PC-9 (cell line): Measurements from ENCODE around the gene TMEM253. TPM values are rescaled to one million over a fixed set of nuclear protein-coding genes. Genes with fewer than 3 reads are reported as not detected.
A peak's percentile ranks its signal among the peaks of the same experiment; 100 is the strongest.

Experiments
- BruUV-seq: library from RNA; stranded (reverse); fragments of 400-500 nt; replicated peaks from 2 replicates; lab custom pipeline; 2021; lab: Mats Ljungman, UMichigan
- CTCF ChIA-PET: fragments of 300-600 bp; sonication (Branson Sonifier 250); formaldehyde crosslinking; loops from one replicate; lab custom pipeline; 2022; ENCODE audit warnings: antibody characterized with exemption; lab: Charles Lee
- POLR2A ChIA-PET: fragments of 300-600 bp; sonication (Branson Sonifier 250); formaldehyde crosslinking; loops from one replicate; lab custom pipeline; 2022; ENCODE audit warnings: antibody characterized with exemption; ENCODE audit not compliant: unreplicated experiment; lab: Charles Lee
- DNase-seq, 2 experiments: peaks; one replicate each; pipeline versions ENCODE4 v3.0.0 to v3.0.0-alpha.2; 2015 to 2022; ENCODE audit warnings: mixed read lengths in 1 of 2
- H2AFZ ChIP-seq: fragments of 200-600 bp; sonication (generic); 2 replicates; pipeline ENCODE4 v1.8.1; 2017; ENCODE audit warnings: antibody characterized with exemption
- H3F3A ChIP-seq: fragments of 200-600 bp; sonication (generic); 2 replicates; pipeline ENCODE4 v1.8.1; 2017; ENCODE audit warnings: antibody characterized with exemption, mild to moderate bottlenecking, low read depth; ENCODE audit not compliant: insufficient read depth
- H3K27ac ChIP-seq: fragments of 200-600 bp; sonication (generic); 2 replicates; pipeline ENCODE4 v1.6.1; 2016; ENCODE audit warnings: mixed run types
- H3K27me3 ChIP-seq: fragments of 200-600 bp; sonication (generic); 2 replicates; pipeline ENCODE4 v1.6.1; 2016; ENCODE audit warnings: low read depth, mixed run types; ENCODE audit not compliant: insufficient read depth
- H3K36me3 ChIP-seq: fragments of 200-600 bp; sonication (generic); 2 replicates; pipeline ENCODE4 v1.6.1; 2016; ENCODE audit warnings: low read depth, mixed run types
- H3K4me1 ChIP-seq: fragments of 200-600 bp; sonication (generic); replicated peaks from 2 replicates; pipeline ENCODE4 v1.6.1; 2016; ENCODE audit warnings: mixed run types; ENCODE audit not compliant: insufficient read depth
- H3K4me2 ChIP-seq: fragments of 200-600 bp; sonication (generic); 2 replicates; pipeline ENCODE4 v1.6.1; 2017; ENCODE audit warnings: mixed run types
- H3K4me3 ChIP-seq: fragments of 200-600 bp; sonication (generic); 2 replicates; pipeline ENCODE4 v1.6.1; 2016; ENCODE audit warnings: mixed run types
- H3K79me2 ChIP-seq: fragments of 200-600 bp; sonication (generic); 2 replicates; pipeline ENCODE4 v1.6.1; 2017; ENCODE audit warnings: low read depth, mixed run types
- H3K9me2 ChIP-seq: fragments of 200-600 bp; sonication (generic); 2 replicates; pipeline ENCODE4 v1.8.1; 2017; ENCODE audit warnings: mild to moderate bottlenecking; ENCODE audit not compliant: insufficient read depth
- H3K9me3 ChIP-seq: fragments of 200-600 bp; sonication (generic); 2 replicates; pipeline ENCODE4 v1.8.1; 2016; ENCODE audit warnings: low read depth; ENCODE audit not compliant: insufficient read depth
- H4K20me1 ChIP-seq: fragments of 200-600 bp; sonication (generic); 2 replicates; pipeline ENCODE4 v1.8.1; 2017; ENCODE audit not compliant: insufficient read depth
- CTCF ChIP-seq: fragments of 200-600 bp; sonication (generic); conservative IDR thresholded peaks from 2 replicates; pipeline ENCODE4 v1.6.1; 2017; ENCODE audit warnings: mixed run types, antibody characterized with exemption, mild to moderate bottlenecking, moderate library complexity
- EZH2 ChIP-seq: fragments of 200-600 bp; sonication (generic); IDR thresholded peaks from 2 replicates; pipeline ENCODE4 v1.8.0; 2017; ENCODE audit warnings: antibody characterized with exemption, low read depth
- intact Hi-C: fragments of 100-400 bp; cut with micrococcal nuclease; formaldehyde crosslinking; loops from one replicate; pipeline ENCODE4 v1.10.0; 2022; ENCODE audit not compliant: unreplicated experiment
- total RNA-seq: library from RNA; stranded (reverse); gene quantifications from 2 replicates; pipeline ENCODE4 v1.2.3, GENCODE V29; 2021

TMEM253 gene
- total RNA-seq, 1 experiment from 2014 or later = 1.4 TPM

GRCh38 chr14:21089877-21090193, 11.0 kb upstream of the TMEM253 start:
- DNase-seq = no peak
- Histone ChIP-seq H3K27me3 (no peaks in the 10 kb centered on the region), H3F3A (no peaks in the 10 kb centered on the region), H4K20me1 (no peaks in the 10 kb centered on the region), H3K27ac (no peak overlapping the region), H3K4me1 (no peaks in the 10 kb centered on the region), H3K4me2 (no peak overlapping the region), H3K9me3 (no peaks in the 10 kb centered on the region), H3K36me3 (no peaks in the 10 kb centered on the region), H3K9me2 (no peaks in the 10 kb centered on the region), H3K79me2 (no peaks in the 10 kb centered on the region), H2AFZ (no peak overlapping the region), H3K4me3 (no peak overlapping the region)
- ChIA-PET CTCF (no interaction called here), POLR2A (no interaction called here)
- TF ChIP-seq CTCF = no peak
- TF ChIP-seq EZH2 = no peak
- intact Hi-C loops = no loop called here
- no TSS peak for BruUV-seq

- no TSS peak for BruUV-seq
- no peaks in the 10 kb centered on the region for H3K4me1 ChIP-seq
- ChIA-PET POLR2A (no interaction called here), CTCF (interaction anchor here (0.6 kb wide), 1 partner anchor 12 kb away, joined by 4 read pairs; no protein-coding TSS in a partner anchor)
- no peak overlapping the region for H3K4me3 ChIP-seq
- no peaks in the 10 kb centered on the region for H3K9me2 ChIP-seq
- no peaks in the 10 kb centered on the region for H3K79me2 ChIP-seq
- no peaks in the 10 kb centered on the region for H4K20me1 ChIP-seq
- no peaks in the 10 kb centered on the region for H3K27me3 ChIP-seq
- H3K27ac ChIP-seq = no peak overlapping the region
- no peaks in the 10 kb centered on the region for H3K36me3 ChIP-seq
- H3K9me3 ChIP-seq = no peaks in the 10 kb centered on the region
- intact Hi-C loops = no loop called here
- no peak overlapping the region for H2AFZ ChIP-seq
- DNase-seq = no peak
- TF ChIP-seq EZH2 = no peak
- TF ChIP-seq CTCF = peak; percentile 58
- H3F3A ChIP-seq = no peaks in the 10 kb centered on the region
- H3K4me2 ChIP-seq = no peak overlapping the region
These were observed 10.5 kb upstream of the TMEM253 start for GRCh38 chr14:21090194-21090939.

- Histone ChIP-seq H3K79me2 (no peaks in the 10 kb centered on the region), H3K4me2 (no peak overlapping the region), H3K36me3 (no peaks in the 10 kb centered on the region), H3K27me3 (no peaks in the 10 kb centered on the region), H3K27ac (no peak overlapping the region), H3F3A (no peaks in the 10 kb centered on the region), H4K20me1 (no peaks in the 10 kb centered on the region), H3K9me2 (no peaks in the 10 kb centered on the region), H2AFZ (no peak overlapping the region), H3K9me3 (no peaks in the 10 kb centered on the region), H3K4me1 (no peaks in the 10 kb centered on the region), H3K4me3 (no peak overlapping the region)
- CTCF ChIA-PET = interaction anchor here (0.6 kb wide), 1 partner anchor 13 kb away, joined by 4 read pairs; no protein-coding TSS in a partner anchor
- POLR2A ChIA-PET = no interaction called here
- TF ChIP-seq EZH2 (no peak), CTCF (no peak)
- no TSS peak for BruUV-seq
- intact Hi-C loops = no loop called here
- no peak for DNase-seq
These were observed 9.8 kb upstream of the TMEM253 start for GRCh38 chr14:21090940-21091663.
